Adrenal gland (tissue), 5 donors: ENCODE measurements around the gene CHSY3.

Source experiments
- POLR2A ChIP-seq, 2 donors: fragments of 450-650 bp; IDR thresholded peaks; one replicate each; pipeline ENCODE4 v1.6.1; 2017; ENCODE audit warnings: antibody characterized with exemption in 2 of 2, mild to moderate bottlenecking in 2 of 2, moderate library complexity in 1 of 2
- TF ChIP-seq, protein P1 (sequence below), 6 experiments: fragments of 450-650 bp in 4 of 6; fragments of 200-600 bp in 2 of 6; sonication (generic) in 1 of 6; IDR thresholded peaks; 1 replicate in 5 of 6; 2 replicates in 1 of 6; pipeline versions ENCODE4 v1.5.1 to v1.8.0; 2016 to 2021; ENCODE audit warnings: antibody characterized with exemption in 6 of 6, mild to moderate bottlenecking in 2 of 6, moderate library complexity in 1 of 6
- donor health status: DM: no; HTN: no; CAD: no.

DNA sequence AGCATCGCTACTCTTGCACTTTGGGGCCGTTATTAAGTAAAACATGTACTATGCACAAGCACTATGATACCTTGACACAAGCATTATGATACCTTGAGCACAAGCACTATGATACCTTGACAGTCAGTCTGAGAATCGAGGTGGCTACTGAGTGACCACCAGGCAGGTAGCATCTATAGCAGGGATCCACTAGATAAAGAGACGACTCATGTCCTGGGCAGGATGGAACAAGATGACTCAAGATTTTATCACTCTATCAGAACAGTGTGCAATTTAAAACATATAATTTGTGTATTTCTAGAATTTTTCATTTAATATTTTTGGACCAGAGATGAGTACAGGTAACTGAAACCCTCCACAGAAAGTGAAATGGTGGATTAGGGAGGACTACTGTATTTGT, 16.9 kb downstream of the CHSY3 start:
- TF ChIP-seq, protein P1, sequence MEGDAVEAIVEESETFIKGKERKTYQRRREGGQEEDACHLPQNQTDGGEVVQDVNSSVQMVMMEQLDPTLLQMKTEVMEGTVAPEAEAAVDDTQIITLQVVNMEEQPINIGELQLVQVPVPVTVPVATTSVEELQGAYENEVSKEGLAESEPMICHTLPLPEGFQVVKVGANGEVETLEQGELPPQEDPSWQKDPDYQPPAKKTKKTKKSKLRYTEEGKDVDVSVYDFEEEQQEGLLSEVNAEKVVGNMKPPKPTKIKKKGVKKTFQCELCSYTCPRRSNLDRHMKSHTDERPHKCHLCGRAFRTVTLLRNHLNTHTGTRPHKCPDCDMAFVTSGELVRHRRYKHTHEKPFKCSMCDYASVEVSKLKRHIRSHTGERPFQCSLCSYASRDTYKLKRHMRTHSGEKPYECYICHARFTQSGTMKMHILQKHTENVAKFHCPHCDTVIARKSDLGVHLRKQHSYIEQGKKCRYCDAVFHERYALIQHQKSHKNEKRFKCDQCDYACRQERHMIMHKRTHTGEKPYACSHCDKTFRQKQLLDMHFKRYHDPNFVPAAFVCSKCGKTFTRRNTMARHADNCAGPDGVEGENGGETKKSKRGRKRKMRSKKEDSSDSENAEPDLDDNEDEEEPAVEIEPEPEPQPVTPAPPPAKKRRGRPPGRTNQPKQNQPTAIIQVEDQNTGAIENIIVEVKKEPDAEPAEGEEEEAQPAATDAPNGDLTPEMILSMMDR (IDR thresholded peaks at IDR 0.05), result no peak
- no peak for TF ChIP-seq POLR2A (IDR thresholded peaks at IDR 0.05)
